ENCODE measurements around the gene SLC4A5. TPM values are rescaled to one million over a fixed set of nuclear protein-coding genes. Genes with fewer than 3 reads are reported as not detected.

The SLC4A5 gene
- total and polyA plus RNA-seq, 2 of the 8 experiments (the other 6 are each of a cell fraction or from before 2014, with no cell fraction given): 0.42 to 0.52 TPM

- Histone ChIP-seq H3K4me2 (ENCODE audit: insufficient read depth in 1 of 2, low read depth in 2 of 2, low read length in 2 of 2) (no peak overlapping the region), H3K9ac (replicated peaks in 1 of 4; ENCODE audit: extremely low read depth in 1 of 4, low read depth in 3 of 4, low read length in 3 of 4) (no peak overlapping the region), H4K91ac (replicated peaks; ENCODE audit: insufficient read length, low read length) (no peak overlapping the region), H2AFZ (ENCODE audit: low read length) (no peak overlapping the region), H3K23ac (ENCODE audit: insufficient read length) (no peak overlapping the region), H4K20me1 (replicated peaks in 1 of 2; ENCODE audit: control insufficient read depth in 1 of 2, insufficient read depth in 2 of 2, low read length in 2 of 2) (no peaks in the 10 kb centered on the region), H3K79me1 (ENCODE audit: low read depth, low read length) (no peaks in the 10 kb centered on the region), H2BK120ac (replicated peaks; ENCODE audit: low read depth, low read length) (no peak overlapping the region), H3K27me3 (replicated peaks in 1 of 4; ENCODE audit: control insufficient read depth in 3 of 4, extremely low read depth in 1 of 4, insufficient read depth in 3 of 4, low read length in 3 of 4) (no peaks in the 10 kb centered on the region), H3K9me3 (ENCODE audit: insufficient read depth in 2 of 2, low read depth in 1 of 2, low read length in 1 of 2) (no peaks in the 10 kb centered on the region), H3K4me3 (ENCODE audit: extremely low read depth in 1 of 4, insufficient read depth in 2 of 4, low read depth in 3 of 4, low read length in 4 of 4) (no peak overlapping the region), H3K18ac (ENCODE audit: extremely low read depth, low read length) (no peak overlapping the region), H3K79me2 (ENCODE audit: control insufficient read depth in 1 of 2, insufficient read depth in 2 of 2, low read length in 2 of 2) (no peaks in the 10 kb centered on the region), H3K56ac (replicated peaks; ENCODE audit: insufficient read length, low read depth, low read length) (no peak overlapping the region), H3K23me2 (ENCODE audit: low read depth, low read length) (no peaks in the 10 kb centered on the region), H4K8ac (ENCODE audit: extremely low read depth, insufficient read depth, low read length) (peak overlapping the region; percentile 35; the same call in 1 of the 2 replicates), H2BK12ac (ENCODE audit: low read depth, low read length) (no peak overlapping the region), H2BK20ac (ENCODE audit: low read length) (no peak overlapping the region), H3K36me3 (ENCODE audit: control insufficient read depth in 2 of 4, insufficient read depth in 4 of 4, low read length in 3 of 4) (no peaks in the 10 kb centered on the region), H3K14ac (ENCODE audit: insufficient read length) (no peak overlapping the region), H2BK5ac (ENCODE audit: low read depth, low read length) (no peak overlapping the region), H3K27ac (ENCODE audit: low read depth, low read length) (no peak overlapping the region), H3K4ac (replicated peaks; ENCODE audit: insufficient read length, low read depth, low read length) (no peak overlapping the region), H4K5ac (ENCODE audit: insufficient read length, low read depth, low read length) (no peak overlapping the region), H3K4me1 (replicated peaks in 1 of 4; ENCODE audit: control insufficient read depth in 3 of 4, insufficient read depth in 4 of 4, low read length in 3 of 4) (no peaks in the 10 kb centered on the region), H2BK15ac (ENCODE audit: low read length) (no peak overlapping the region), H2AK5ac (ENCODE audit: low read depth, low read length) (no peak overlapping the region)
- FAIRE-seq: no peak
- ChIA-PET POLR2A (ENCODE audit: partially characterized antibody) (interaction anchor here (0.6 kb wide), 1 partner anchor 109 kb away, joined by 3 read pairs; no protein-coding TSS in a partner anchor), CTCF (ENCODE audit: partially characterized antibody) (interaction anchor here (1.7 kb wide), 1 partner anchor 46 kb away, joined by 5 read pairs; no protein-coding TSS in a partner anchor)
- WGBS, 2 experiments (ENCODE audit: extremely low coverage in 1 of 2, insufficient coverage in 1 of 2, insufficient read length in 1 of 2, insufficient replicate concordance in 2 of 2, low coverage in 1 of 2, low lambda C conversion rate in 2 of 2, missing lambda C conversion rate in 1 of 2): 84% methylated on average over 6 of the region's 6 CpGs; no CpG with 5 or more reads in 1 of the 2 experiments
- no peak for DNase-seq (ENCODE audit: low read depth in 1 of 2, low spot score in 2 of 2)
- no peak for TF ChIP-seq ATF3 (IDR thresholded peaks at IDR 0.05; ENCODE audit: insufficient read depth, low read depth, low read length)
- TF ChIP-seq SRF (IDR thresholded peaks at IDR 0.05; ENCODE audit: low read depth, low read length): no peak
- no peak for TF ChIP-seq POLR2A (IDR thresholded peaks at IDR 0.05; ENCODE audit: control extremely low read depth in 1 of 2, low read depth in 2 of 2, low read length in 2 of 2)
- TF ChIP-seq SAP30 (IDR thresholded peaks at IDR 0.05; ENCODE audit: insufficient read depth, insufficient replicate concordance, low read length): no peak
- no peak for TF ChIP-seq CTCF (IDR thresholded peaks at IDR 0.05; ENCODE audit: control extremely low read depth in 1 of 3, insufficient read depth in 1 of 3, low read depth in 1 of 3, low read length in 3 of 3)
- no peak for TF ChIP-seq GTF2F1 (IDR thresholded peaks at IDR 0.05; ENCODE audit: borderline replicate concordance, low read depth, low read length)
- no peak for TF ChIP-seq SP4 (IDR thresholded peaks at IDR 0.05; ENCODE audit: low read length)
- TF ChIP-seq POU5F1 (IDR thresholded peaks at IDR 0.05; ENCODE audit: low read depth, low read length): no peak
- TF ChIP-seq RXRA (IDR thresholded peaks at IDR 0.05; ENCODE audit: insufficient read depth, low read depth, low read length): no peak
- TF ChIP-seq CBX8 (IDR thresholded peaks at IDR 0.05; ENCODE audit: borderline replicate concordance, low read depth, low read length): no peak
- no peak for TF ChIP-seq BRCA1 (IDR thresholded peaks at IDR 0.05; ENCODE audit: low read depth, low read length)
- no peak for TF ChIP-seq SP1 (IDR thresholded peaks at IDR 0.05; ENCODE audit: low read depth, low read length)
Observed at GRCh38 chr2:74286725-74287124, 56.5 kb downstream of the SLC4A5 start.

All from H1 (cell line).